H1 (cell line): Measurements from ENCODE around the gene TXNDC8. TPM values are rescaled to one million over a fixed set of nuclear protein-coding genes. Genes with fewer than 3 reads are reported as not detected.

Source experiments
- CTCF ChIA-PET: fragments of 300-600 bp; sonication (Branson Sonifier 250); formaldehyde crosslinking; loops from one replicate; lab custom pipeline; 2021; ENCODE audit not compliant: partially characterized antibody; lab: Charles Lee
- POLR2A ChIA-PET: fragments of 300-600 bp; sonication (Branson Sonifier 250); formaldehyde crosslinking; loops from one replicate; lab custom pipeline; 2021; ENCODE audit warnings: inconsistent platforms; ENCODE audit not compliant: partially characterized antibody; lab: Charles Lee
- DNase-seq, 2 experiments: peaks; one replicate each; pipeline versions ENCODE4 v3.0.0 to v3.0.0-alpha.2; 2010 to 2022; ENCODE audit warnings: low spot score in 2 of 2, low read depth in 1 of 2, mixed read lengths in 1 of 2
- FAIRE-seq: peaks from 2 replicates; lab custom pipeline; 2011; peaks lifted over from hg19 to GRCh38; lab: Jason Lieb, UNC
- H2AFZ ChIP-seq: 2 replicates; pipeline ENCODE4 v1.8.1; 2012; ENCODE audit warnings: low read length, inconsistent platforms
- H2AK5ac ChIP-seq: 2 replicates; pipeline ENCODE4 v1.6.1; 2013; ENCODE audit warnings: low read depth, low read length
- H2BK120ac ChIP-seq: replicated peaks from 2 replicates; pipeline ENCODE3; 2013; ENCODE audit warnings: low read depth, low read length, inconsistent platforms
- H2BK12ac ChIP-seq: 2 replicates; pipeline ENCODE4 v1.6.1; 2013; ENCODE audit warnings: low read depth, low read length
- H2BK15ac ChIP-seq: 2 replicates; pipeline ENCODE4 v1.6.1; 2013; ENCODE audit warnings: low read length
- H2BK20ac ChIP-seq: 2 replicates; pipeline ENCODE4 v1.6.1; 2013; ENCODE audit warnings: low read length
- H2BK5ac ChIP-seq: 2 replicates; pipeline ENCODE4 v1.6.1; 2013; ENCODE audit warnings: low read depth, low read length
- H3K14ac ChIP-seq: 2 replicates; pipeline ENCODE4 v1.6.1; 2013; ENCODE audit warnings: inconsistent platforms; ENCODE audit not compliant: insufficient read length
- H3K18ac ChIP-seq: 2 replicates; pipeline ENCODE4 v1.6.1; 2013; ENCODE audit warnings: low read length; ENCODE audit errors: extremely low read depth
- H3K23ac ChIP-seq: 2 replicates; pipeline ENCODE4 v1.6.1; 2013; ENCODE audit warnings: inconsistent platforms; ENCODE audit not compliant: insufficient read length
- H3K23me2 ChIP-seq: 2 replicates; pipeline ENCODE4 v1.6.1; 2013; ENCODE audit warnings: low read depth, low read length
- H3K27ac ChIP-seq: 2 replicates; pipeline ENCODE4 v1.6.1; 2011; ENCODE audit warnings: low read depth, low read length, inconsistent platforms
- H3K27me3 ChIP-seq, 4 experiments: replicated peaks in 1 of 4; 1 replicate in 1 of 4; 2 replicates in 3 of 4; pipeline versions ENCODE4 v1.6.1 to v1.8.1; 2011 to 2013; ENCODE audit warnings: low read length in 3 of 4, mild to moderate bottlenecking in 3 of 4, inconsistent platforms in 2 of 4, mixed read lengths in 2 of 4, moderate library complexity in 1 of 4; ENCODE audit not compliant: control insufficient read depth in 3 of 4, insufficient read depth in 3 of 4; ENCODE audit errors: extremely low read depth in 1 of 4
- H3K36me3 ChIP-seq, 4 experiments: 2 replicates each; pipeline versions ENCODE4 v1.6.1 to v1.8.1; 2011 to 2013; ENCODE audit warnings: mild to moderate bottlenecking in 4 of 4, low read length in 3 of 4, moderate library complexity in 2 of 4, control low read depth in 1 of 4, inconsistent platforms in 1 of 4; ENCODE audit not compliant: insufficient read depth in 4 of 4, control insufficient read depth in 2 of 4
- H3K4ac ChIP-seq: replicated peaks from 2 replicates; pipeline ENCODE3; 2013; ENCODE audit warnings: low read length, low read depth, mixed read lengths, inconsistent platforms; ENCODE audit not compliant: insufficient read length
- H3K4me1 ChIP-seq, 4 experiments: replicated peaks in 1 of 4; 1 replicate in 1 of 4; 2 replicates in 3 of 4; pipeline versions ENCODE4 v1.6.1 to v1.8.1; 2011 to 2013; ENCODE audit warnings: low read length in 3 of 4, inconsistent platforms in 2 of 4, mixed read lengths in 1 of 4; ENCODE audit not compliant: insufficient read depth in 4 of 4, control insufficient read depth in 3 of 4
- H3K4me2 ChIP-seq, 2 experiments: 2 replicates each; pipeline versions ENCODE4 v1.6.1 to v1.8.1; 2011 to 2013; ENCODE audit warnings: low read depth in 2 of 2, low read length in 2 of 2, control low read depth in 1 of 2, inconsistent platforms in 1 of 2, mild to moderate bottlenecking in 1 of 2; ENCODE audit not compliant: insufficient read depth in 1 of 2
- H3K4me3 ChIP-seq, 4 experiments: fragments of 200-600, 300-600 bp in 1 of 4; sonication (generic), shearing (Covaris generic), sonication (Bioruptor Twin) in 1 of 4; 2 replicates each; pipeline versions ENCODE4 v1.5.1 to v1.8.1; 2011 to 2016; ENCODE audit warnings: low read length in 4 of 4, low read depth in 3 of 4, control low read depth in 2 of 4, inconsistent platforms in 2 of 4, mild to moderate bottlenecking in 2 of 4, mixed read lengths in 1 of 4, moderate library complexity in 1 of 4; ENCODE audit not compliant: insufficient read depth in 2 of 4; ENCODE audit errors: extremely low read depth in 1 of 4
- H3K56ac ChIP-seq: replicated peaks from 2 replicates; pipeline ENCODE3; 2013; ENCODE audit warnings: low read depth, mild to moderate bottlenecking, mixed read lengths, low read length, inconsistent platforms; ENCODE audit not compliant: insufficient read length
- H3K79me1 ChIP-seq: 2 replicates; pipeline ENCODE4 v1.6.1; 2013; ENCODE audit warnings: low read depth, low read length, control low read depth
- H3K79me2 ChIP-seq, 2 experiments: 2 replicates each; pipeline versions ENCODE4 v1.6.1 to v1.8.1; 2012 to 2013; ENCODE audit warnings: low read length in 2 of 2, mild to moderate bottlenecking in 2 of 2, inconsistent platforms in 1 of 2; ENCODE audit not compliant: insufficient read depth in 2 of 2, control insufficient read depth in 1 of 2
- H3K9ac ChIP-seq, 4 experiments: replicated peaks in 1 of 4; 1 replicate in 1 of 4; 2 replicates in 3 of 4; pipeline versions ENCODE4 v1.6.1 to v1.8.1; 2011 to 2013; ENCODE audit warnings: low read depth in 3 of 4, low read length in 3 of 4, control low read depth in 2 of 4, mild to moderate bottlenecking in 2 of 4, moderate library complexity in 2 of 4, inconsistent platforms in 1 of 4; ENCODE audit errors: extremely low read depth in 1 of 4
- H3K9me3 ChIP-seq, 2 experiments: 2 replicates each; pipeline versions ENCODE4 v1.6.1 to v1.8.1; 2012 to 2013; ENCODE audit warnings: mild to moderate bottlenecking in 2 of 2, moderate library complexity in 2 of 2, control low read depth in 1 of 2, inconsistent platforms in 1 of 2, low read depth in 1 of 2, low read length in 1 of 2, mixed read lengths in 1 of 2; ENCODE audit not compliant: insufficient read depth in 2 of 2
- H4K20me1 ChIP-seq, 2 experiments: replicated peaks in 1 of 2; 2 replicates each; pipeline versions ENCODE3 to v1.8.1; 2011 to 2013; ENCODE audit warnings: inconsistent platforms in 2 of 2, low read length in 2 of 2, mild to moderate bottlenecking in 1 of 2; ENCODE audit not compliant: insufficient read depth in 2 of 2, control insufficient read depth in 1 of 2
- H4K5ac ChIP-seq: 2 replicates; pipeline ENCODE4 v1.6.1; 2013; ENCODE audit warnings: low read length, low read depth, mixed read lengths, inconsistent platforms; ENCODE audit not compliant: insufficient read length
- H4K8ac ChIP-seq: 2 replicates; pipeline ENCODE4 v1.8.0; 2013; ENCODE audit warnings: mild to moderate bottlenecking, moderate library complexity, low read length, inconsistent platforms; ENCODE audit not compliant: insufficient read depth; ENCODE audit errors: extremely low read depth
- H4K91ac ChIP-seq: replicated peaks from 2 replicates; pipeline ENCODE3; 2013; ENCODE audit warnings: low read length, mixed read lengths, inconsistent platforms; ENCODE audit not compliant: insufficient read length
- CBX8 ChIP-seq: fragments of 300-800, 300-1000 bp; sonication (generic); IDR thresholded peaks from 2 replicates; pipeline ENCODE4 v1.7.1; 2016; ENCODE audit warnings: low read depth, low read length, borderline replicate concordance
- EP300 ChIP-seq, 2 experiments: IDR thresholded peaks; 1 replicate in 1 of 2; 2 replicates in 1 of 2; pipeline ENCODE4 v1.6.1; 2011 to 2012; ENCODE audit warnings: low read depth in 2 of 2, low read length in 2 of 2, mild to moderate bottlenecking in 2 of 2, borderline replicate concordance in 1 of 2, inconsistent platforms in 1 of 2, moderate library complexity in 1 of 2
- FOSL1 ChIP-seq: IDR thresholded peaks from 2 replicates; pipeline ENCODE4 v1.6.1; 2011; ENCODE audit warnings: mild to moderate bottlenecking, low read depth, low read length, moderate library complexity; ENCODE audit not compliant: insufficient read depth
- JUND ChIP-seq: IDR thresholded peaks from 2 replicates; pipeline ENCODE4 v1.6.1; 2011; ENCODE audit warnings: mild to moderate bottlenecking, improper control_type of control experiment, low read length
- KDM1A ChIP-seq: fragments of 200-600, 300-600 bp; sonication (generic); IDR thresholded peaks from 2 replicates; pipeline ENCODE4 v1.7.1; 2016; ENCODE audit warnings: mild to moderate bottlenecking, low read length, borderline replicate concordance
- NRF1 ChIP-seq: IDR thresholded peaks from 2 replicates; pipeline ENCODE4 v1.6.1; 2011; ENCODE audit warnings: mild to moderate bottlenecking, low read depth, low read length, improper control_type of control experiment
- SAP30 ChIP-seq: fragments of 300-600 bp; sonication (generic); IDR thresholded peaks from 2 replicates; pipeline ENCODE4 v1.7.1; 2012; ENCODE audit warnings: low read length, moderate library complexity, mild to moderate bottlenecking, inconsistent platforms; ENCODE audit not compliant: insufficient read depth, insufficient replicate concordance
- SIN3A ChIP-seq, 2 experiments: IDR thresholded peaks in 1 of 2; conservative IDR thresholded peaks in 1 of 2; 2 replicates each; pipeline ENCODE4 v1.6.1; 2011 to 2012; ENCODE audit warnings: low read length in 2 of 2, improper control_type of control experiment in 1 of 2, low read depth in 1 of 2, mild to moderate bottlenecking in 1 of 2
- SIX5 ChIP-seq: IDR thresholded peaks from 2 replicates; pipeline ENCODE4 v1.6.1; 2011; ENCODE audit warnings: mild to moderate bottlenecking, low read depth, low read length
- SRF ChIP-seq: IDR thresholded peaks from 2 replicates; pipeline ENCODE4 v1.6.1; 2011; ENCODE audit warnings: mild to moderate bottlenecking, low read depth, low read length, moderate library complexity
- SUZ12 ChIP-seq: fragments of 200-600 bp; sonication (generic); IDR thresholded peaks from 2 replicates; pipeline ENCODE4 v1.6.1; 2012; ENCODE audit warnings: mild to moderate bottlenecking, inconsistent platforms, low read length, moderate library complexity, mixed read lengths
- TBP ChIP-seq: IDR thresholded peaks from 2 replicates; pipeline ENCODE4 v1.6.1; 2011; ENCODE audit warnings: low read depth, low read length, improper control_type of control experiment
- WGBS, 2 experiments: shearing (Covaris generic) in 1 of 2; methylation state at CpG; one replicate each; pipeline versions ENCODE4 v1.1.6 to v1.1.7; 2013 to 2015; ENCODE audit warnings: low lambda C conversion rate in 2 of 2, mixed read lengths in 2 of 2, inconsistent platforms in 1 of 2, low coverage in 1 of 2, missing lambda C conversion rate in 1 of 2; ENCODE audit not compliant: insufficient replicate concordance in 2 of 2, insufficient coverage in 1 of 2, insufficient read length in 1 of 2; ENCODE audit errors: extremely low coverage in 1 of 2, missing lambda C conversion rate in 1 of 2; 5-methylcytosine and 5-hydroxymethylcytosine counted together
- polyA plus RNA-seq, 7 experiments: library from polyadenylated mRNA; depleted of rRNA in 3 of 7; stranded (reverse) in 5 of 7; unstranded in 2 of 7; fragments of >200 nt in 5 of 7; fragments of 200-250 nt in 2 of 7; gene quantifications; 1 replicate in 5 of 7; 2 replicates in 1 of 7; 4 replicates in 1 of 7; pipeline versions ENCODE4 v1.2.1 to v1.2.3, GENCODE V29; 2011 to 2013; ENCODE audit warnings: missing spikeins in 2 of 7, mixed read lengths in 2 of 7
- total RNA-seq: library from RNA; stranded (reverse); fragmentation: NEBNext Ultra II Directional; extraction: Animal tissue kit (Norgen Biotek cat#: 25700); gene quantifications from 2 replicates; pipeline ENCODE4 v1.2.1, GENCODE V29; 2021

The TXNDC8 gene
- total and polyA plus RNA-seq, 2 of the 8 experiments (the other 6 are each of a cell fraction or from before 2014, with no cell fraction given) = not detected

GRCh38 chr9:110357505-110357904, 19.8 kb upstream of the TXNDC8 start:
- no peaks in the 10 kb centered on the region for H3K27me3 ChIP-seq
- H4K91ac ChIP-seq = no peak overlapping the region
- H2BK20ac ChIP-seq = no peak overlapping the region
- no peak overlapping the region for H2BK120ac ChIP-seq
- no peak overlapping the region for H4K8ac ChIP-seq
- no peak overlapping the region for H3K4me2 ChIP-seq
- H2AFZ ChIP-seq = no peak overlapping the region
- H3K27ac ChIP-seq = no peak overlapping the region
- no peak overlapping the region for H3K56ac ChIP-seq
- H3K14ac ChIP-seq = no peak overlapping the region
- H2AK5ac ChIP-seq = no peak overlapping the region
- H2BK15ac ChIP-seq = no peak overlapping the region
- H3K9me3 ChIP-seq = no peaks in the 10 kb centered on the region
- no peaks in the 10 kb centered on the region for H3K79me2 ChIP-seq
- FAIRE-seq (no peak), DNase-seq (no peak)
- no peaks in the 10 kb centered on the region for H3K4me1 ChIP-seq
- 88% methylated on average over 2 of the region's 2 CpGs; no CpG with 5 or more reads in 1 of the 2 experiments for WGBS, 2 experiments
- H3K23me2 ChIP-seq = no peaks in the 10 kb centered on the region
- no peak overlapping the region for H3K23ac ChIP-seq
- H2BK5ac ChIP-seq = no peak overlapping the region
- no peak overlapping the region for H4K5ac ChIP-seq
- ChIA-PET POLR2A (no interaction called here), CTCF (interaction anchor here (2.0 kb wide), 1 partner anchor 17 kb away, joined by 11 read pairs; no protein-coding TSS in a partner anchor)
- no peak overlapping the region for H3K4ac ChIP-seq
- no peak overlapping the region for H3K9ac ChIP-seq
- H3K4me3 ChIP-seq = no peak overlapping the region
- no peak overlapping the region for H3K18ac ChIP-seq
- H3K79me1 ChIP-seq = no peaks in the 10 kb centered on the region
- no peaks in the 10 kb centered on the region for H3K36me3 ChIP-seq
- H2BK12ac ChIP-seq = no peak overlapping the region
- H4K20me1 ChIP-seq = no peaks in the 10 kb centered on the region
- no peak for TF ChIP-seq SAP30
- no peak for TF ChIP-seq EP300 (IDR thresholded peaks at IDR 0.05; ENCODE audit: borderline replicate concordance in 1 of 2, low read depth in 2 of 2, low read length in 2 of 2)
- TF ChIP-seq NRF1 = no peak
- no peak for TF ChIP-seq SUZ12
- TF ChIP-seq FOSL1 = no peak
- no peak for TF ChIP-seq JUND
- TF ChIP-seq TBP = no peak
- TF ChIP-seq SRF = no peak
- no peak for TF ChIP-seq SIX5
- TF ChIP-seq CBX8 = no peak
- no peak for TF ChIP-seq SIN3A (conservative IDR thresholded peaks at IDR 0.05 in 1 of 2, IDR thresholded peaks at IDR 0.05 in 1 of 2; ENCODE audit: low read depth in 1 of 2, low read length in 2 of 2)
- no peak for TF ChIP-seq KDM1A
